Measurements from ENCODE around the gene SPRYD7. TPM values are rescaled to one million over a fixed set of nuclear protein-coding genes. Genes with fewer than 3 reads are reported as not detected.

The SPRYD7 gene
- total and polyA plus RNA-seq, 2 of the 8 experiments (the other 6 are each of a cell fraction or from before 2014, with no cell fraction given): 1.1 to 3.1 TPM

GRCh38 chr13:49874430-49874829 is 61.7 kb downstream of the SPRYD7 start:
- no peak overlapping the region for H3K56ac ChIP-seq (replicated peaks; ENCODE audit: insufficient read length, low read depth, low read length)
- ChIA-PET CTCF (ENCODE audit: partially characterized antibody) (no interaction called here), POLR2A (ENCODE audit: partially characterized antibody) (no interaction called here)
- no peak for FAIRE-seq
- WGBS, 2 experiments (ENCODE audit: extremely low coverage in 1 of 2, insufficient coverage in 1 of 2, insufficient read length in 1 of 2, insufficient replicate concordance in 2 of 2, low coverage in 1 of 2, low lambda C conversion rate in 2 of 2, missing lambda C conversion rate in 1 of 2): 91% methylated on average over 3 of the region's 3 CpGs; no CpG with 5 or more reads in 1 of the 2 experiments
- H3K23me2 ChIP-seq (ENCODE audit: low read depth, low read length): no peaks in the 10 kb centered on the region; the same call in 1 of the 2 replicates
- no peaks in the 10 kb centered on the region for H4K20me1 ChIP-seq (replicated peaks in 1 of 2; ENCODE audit: control insufficient read depth in 1 of 2, insufficient read depth in 2 of 2, low read length in 2 of 2)
- H2AFZ ChIP-seq (ENCODE audit: low read length): no peak overlapping the region
- no peaks in the 10 kb centered on the region for H3K36me3 ChIP-seq (ENCODE audit: control insufficient read depth in 2 of 4, insufficient read depth in 4 of 4, low read length in 3 of 4)
- H2BK120ac ChIP-seq (replicated peaks; ENCODE audit: low read depth, low read length): no peak overlapping the region
- H3K18ac ChIP-seq (ENCODE audit: extremely low read depth, low read length): no peak overlapping the region
- no peak overlapping the region for H3K14ac ChIP-seq (ENCODE audit: insufficient read length)
- no peak overlapping the region for H3K27ac ChIP-seq (ENCODE audit: low read depth, low read length)
- no peak overlapping the region for H3K9ac ChIP-seq (replicated peaks in 1 of 4; ENCODE audit: extremely low read depth in 1 of 4, low read depth in 3 of 4, low read length in 3 of 4)
- no peak overlapping the region for H3K4ac ChIP-seq (replicated peaks; ENCODE audit: insufficient read length, low read depth, low read length)
- H3K79me1 ChIP-seq (ENCODE audit: low read depth, low read length): no peaks in the 10 kb centered on the region
- H4K91ac ChIP-seq (replicated peaks; ENCODE audit: insufficient read length, low read length): no peak overlapping the region
- no peak overlapping the region for H2BK5ac ChIP-seq (ENCODE audit: low read depth, low read length)
- DNase-seq (ENCODE audit: low read depth in 1 of 2, low spot score in 2 of 2): no peak
- peaks cover 39 to 51% of the 10 kb centered on the region in 2 experiments for H3K9me3 ChIP-seq (ENCODE audit: insufficient read depth in 2 of 2, low read depth in 1 of 2, low read length in 1 of 2)
- no peak overlapping the region for H2BK15ac ChIP-seq (ENCODE audit: low read length)
- H4K8ac ChIP-seq (ENCODE audit: extremely low read depth, insufficient read depth, low read length): no peak overlapping the region
- H3K23ac ChIP-seq (ENCODE audit: insufficient read length): no peak overlapping the region
- no peaks in the 10 kb centered on the region for H3K4me1 ChIP-seq (replicated peaks in 1 of 4; ENCODE audit: control insufficient read depth in 3 of 4, insufficient read depth in 4 of 4, low read length in 3 of 4)
- H3K79me2 ChIP-seq (ENCODE audit: control insufficient read depth in 1 of 2, insufficient read depth in 2 of 2, low read length in 2 of 2): no peaks in the 10 kb centered on the region
- H3K4me2 ChIP-seq (ENCODE audit: insufficient read depth in 1 of 2, low read depth in 2 of 2, low read length in 2 of 2): no peak overlapping the region
- no peak overlapping the region for H4K5ac ChIP-seq (ENCODE audit: insufficient read length, low read depth, low read length)
- H3K4me3 ChIP-seq (ENCODE audit: extremely low read depth in 1 of 4, insufficient read depth in 2 of 4, low read depth in 3 of 4, low read length in 4 of 4): no peak overlapping the region
- H3K27me3 ChIP-seq (replicated peaks in 1 of 4; ENCODE audit: control insufficient read depth in 3 of 4, extremely low read depth in 1 of 4, insufficient read depth in 3 of 4, low read length in 3 of 4): no peaks in the 10 kb centered on the region
- no peak overlapping the region for H2BK12ac ChIP-seq (ENCODE audit: low read depth, low read length)
- H2AK5ac ChIP-seq (ENCODE audit: low read depth, low read length): no peak overlapping the region
- H2BK20ac ChIP-seq (ENCODE audit: low read length): no peak overlapping the region
- TF ChIP-seq CREB1 (IDR thresholded peaks at IDR 0.05) (no peak), GTF2F1 (IDR thresholded peaks at IDR 0.05; ENCODE audit: borderline replicate concordance, low read depth, low read length) (no peak), TBP (IDR thresholded peaks at IDR 0.05; ENCODE audit: low read depth, low read length) (no peak), SP1 (IDR thresholded peaks at IDR 0.05; ENCODE audit: low read depth, low read length) (no peak), SIN3A (conservative IDR thresholded peaks at IDR 0.05 in 1 of 2, IDR thresholded peaks at IDR 0.05 in 1 of 2; ENCODE audit: low read depth in 1 of 2, low read length in 2 of 2) (no peak), BACH1 (IDR thresholded peaks at IDR 0.05; ENCODE audit: low read length) (no peak), E2F6 (IDR thresholded peaks at IDR 0.05) (no peak), PHF8 (conservative IDR thresholded peaks at IDR 0.05; ENCODE audit: low read depth, low read length) (no peak), SUZ12 (IDR thresholded peaks at IDR 0.05; ENCODE audit: low read length) (no peak), KDM1A (IDR thresholded peaks at IDR 0.05; ENCODE audit: borderline replicate concordance, low read length) (no peak), MAFK (IDR thresholded peaks at IDR 0.05; ENCODE audit: low read depth, low read length) (no peak), HDAC2 (IDR thresholded peaks at IDR 0.05; ENCODE audit: borderline replicate concordance in 1 of 2, low read depth in 2 of 2, low read length in 2 of 2) (no peak), TAF1 (IDR thresholded peaks at IDR 0.05; ENCODE audit: low read depth, low read length) (no peak)

Measured in H1 (cell line).